ENCODE measurements around the gene TMEM242.
"Not testable (repeated sequence)": the region's sequence is repeated elsewhere in the genome, so short reads cannot be mapped to it uniquely, and the experiment has no call there.

Gene TMEM242

GRCh38 chr6:157323255-157323965 is at the start of gene TMEM242:
TSS of gene TMEM242 (minus strand) at chr6:157323519. CDS start at chr6:157323499, 20 bp downstream.
- no peak for DNase-seq

DNA sequence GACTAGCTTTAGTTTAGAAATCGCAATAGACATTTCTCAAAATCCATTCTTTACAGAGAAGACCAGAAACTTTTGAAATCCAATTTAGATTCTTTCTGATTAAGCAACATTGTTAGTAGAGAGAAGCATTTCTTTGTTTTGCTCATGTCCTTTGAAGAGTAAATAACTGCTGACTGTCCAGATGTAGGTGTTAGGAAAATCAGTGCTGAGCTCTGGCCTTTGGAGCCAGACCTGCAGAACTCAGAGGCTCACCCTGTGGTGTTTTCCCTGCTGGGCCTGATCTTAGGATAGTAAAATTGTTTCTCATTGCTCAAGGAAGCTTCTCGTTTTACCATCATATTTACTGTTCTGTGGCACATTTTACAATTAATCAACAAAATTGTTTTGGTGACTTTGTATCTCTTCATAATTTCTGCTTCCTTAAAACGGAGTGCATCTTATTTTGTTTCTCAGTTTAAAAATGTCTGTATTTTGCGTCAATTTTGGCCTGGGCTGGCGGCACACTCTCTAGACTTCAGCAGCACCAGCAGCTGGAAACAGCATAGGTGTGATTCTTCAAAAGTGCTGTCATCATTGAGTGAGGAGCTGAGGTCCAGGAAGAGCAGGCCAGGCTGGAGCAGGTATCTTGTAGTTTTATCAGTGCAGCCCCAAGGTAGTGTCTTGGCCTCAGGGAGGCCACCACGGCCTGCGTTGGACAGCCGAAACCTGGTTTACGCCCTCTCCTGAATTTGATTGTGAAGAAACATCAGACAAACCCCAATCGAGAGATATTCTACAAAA is 49.4 kb upstream of the TMEM242 start:
- DNase-seq = no peak

- DNase-seq = no peak
These were observed 47.4 kb upstream of the TMEM242 start for GRCh38 chr6:157370755-157371154.

- no peak for DNase-seq
These were observed 45.2 kb upstream of the TMEM242 start for GRCh38 chr6:157368359-157369049.

DNA sequence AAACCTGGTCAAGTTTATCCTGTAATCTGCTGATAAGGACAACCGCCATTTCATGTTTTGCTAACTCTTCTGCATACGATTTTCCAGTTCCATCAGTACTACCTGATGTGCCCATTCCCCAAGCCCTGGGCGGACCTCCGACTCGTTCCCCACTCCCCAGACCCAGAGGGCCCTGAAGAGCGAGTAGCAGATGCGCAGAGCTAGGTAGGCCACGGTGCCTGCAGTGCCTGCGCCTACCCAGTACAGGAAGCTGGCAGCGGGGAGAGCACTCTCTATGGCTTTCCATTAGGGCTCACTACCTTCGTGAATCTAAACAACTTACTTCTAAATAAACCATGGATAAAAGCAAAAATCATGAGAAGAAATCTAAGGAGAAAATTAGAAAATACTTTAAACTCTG is 43.3 kb upstream of the TMEM242 start:
- DNase-seq = no peak

DNA sequence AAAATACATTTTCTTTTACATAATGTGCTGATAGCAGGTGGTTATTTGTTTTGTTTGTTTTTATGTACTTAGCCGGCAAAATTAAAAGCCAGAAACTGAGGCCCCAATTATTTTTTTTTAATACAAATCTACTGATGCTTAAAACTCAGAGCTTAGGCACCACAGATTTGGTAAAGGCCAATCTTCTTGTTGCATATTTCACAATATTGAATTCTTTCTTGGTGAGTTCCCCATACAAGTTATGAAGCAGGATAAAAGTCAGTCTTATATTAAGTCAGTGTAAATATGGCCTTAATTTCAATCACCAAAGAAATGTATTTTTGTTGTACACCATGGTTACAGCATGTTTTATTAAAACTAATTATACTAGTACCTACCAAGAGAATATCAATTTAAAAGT is 41.4 kb upstream of the TMEM242 start:
- no peak for DNase-seq

GRCh38 chr6:157361886-157362285 is 38.6 kb upstream of the TMEM242 start:
- DNase-seq = no peak

DNA sequence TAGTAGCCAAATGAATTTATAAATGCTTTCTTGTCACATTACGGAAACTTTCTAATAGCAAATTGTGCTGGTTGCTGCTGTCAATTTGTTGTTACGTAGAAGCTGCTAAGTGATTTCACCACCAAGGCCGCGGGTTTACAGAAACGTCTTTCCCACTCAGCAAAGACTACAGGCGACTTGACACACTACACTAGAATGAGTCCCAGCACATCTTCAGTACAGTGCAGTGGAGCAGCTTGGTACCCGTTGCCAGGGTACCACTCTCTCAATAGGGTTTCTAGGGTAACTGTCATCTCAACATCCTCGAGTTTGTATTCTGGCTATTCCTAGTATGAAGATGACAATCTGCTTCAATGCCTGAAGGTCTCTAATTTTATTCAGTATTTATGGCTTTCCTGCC is 35.0 kb upstream of the TMEM242 start:
- no peak for DNase-seq

DNA sequence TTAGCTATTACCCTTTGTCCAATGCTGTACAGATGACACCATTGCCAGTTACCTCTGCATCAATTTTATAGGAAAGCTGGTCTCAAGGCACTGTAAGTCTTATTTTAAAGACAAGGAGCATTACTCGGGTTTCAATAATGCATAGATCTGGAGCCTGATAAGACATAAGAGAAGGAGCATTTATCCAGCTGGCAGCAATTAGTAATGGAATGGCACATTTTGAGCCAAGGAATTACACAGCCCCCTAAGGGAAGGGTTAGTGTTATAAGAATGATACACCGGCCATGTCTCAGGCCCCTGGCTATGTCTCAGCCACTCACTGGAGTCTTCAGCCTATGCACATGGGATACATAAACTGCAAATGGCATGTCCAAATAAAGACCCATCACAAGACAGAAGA is 23.1 kb upstream of the TMEM242 start:
- no peak for DNase-seq

- no peak for DNase-seq
These were observed 20.4 kb upstream of the TMEM242 start for GRCh38 chr6:157343732-157344131.

- DNase-seq = no peak
These were observed 16.1 kb upstream of the TMEM242 start for GRCh38 chr6:157339432-157339831.

DNA sequence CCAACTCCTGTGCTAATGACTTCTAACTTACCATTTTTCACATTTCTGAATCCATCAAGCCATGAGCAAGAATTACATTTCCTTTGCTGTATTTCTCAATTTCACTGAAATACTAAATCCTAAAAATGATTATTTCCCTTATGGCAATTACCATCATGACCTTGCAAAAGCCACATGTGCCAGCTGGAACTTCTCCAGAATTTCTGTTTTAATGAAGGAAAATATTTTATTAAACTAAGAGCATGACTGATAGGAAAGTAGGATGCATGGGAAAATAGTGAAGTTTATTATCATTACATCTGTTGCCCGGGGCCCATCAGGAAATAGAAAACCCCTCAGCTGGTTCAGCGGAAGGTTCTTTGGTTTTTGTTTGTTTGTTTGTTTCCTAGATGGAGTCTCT is 14.4 kb upstream of the TMEM242 start:
- DNase-seq = no peak

DNA sequence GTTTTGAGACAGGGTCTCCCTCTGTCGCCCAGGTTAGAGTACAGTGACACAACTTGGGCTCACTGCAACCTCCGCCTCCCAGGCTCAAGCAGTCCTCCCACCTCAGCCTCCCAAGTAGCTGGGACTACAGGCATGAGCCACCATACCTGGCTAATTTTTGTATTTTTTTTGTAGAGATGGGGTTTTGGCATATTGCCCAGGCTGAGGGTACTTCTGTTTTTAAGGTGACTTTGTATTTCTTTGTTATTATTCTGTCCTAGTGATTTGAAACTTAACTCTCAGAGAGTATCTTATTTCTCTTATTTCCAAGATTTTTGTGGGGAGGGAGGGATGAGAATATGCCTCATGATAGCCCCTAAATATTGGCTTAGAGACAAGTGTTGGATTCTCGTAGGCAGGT is 14.0 kb upstream of the TMEM242 start:
- DNase-seq = not testable (repeated sequence)

DNA sequence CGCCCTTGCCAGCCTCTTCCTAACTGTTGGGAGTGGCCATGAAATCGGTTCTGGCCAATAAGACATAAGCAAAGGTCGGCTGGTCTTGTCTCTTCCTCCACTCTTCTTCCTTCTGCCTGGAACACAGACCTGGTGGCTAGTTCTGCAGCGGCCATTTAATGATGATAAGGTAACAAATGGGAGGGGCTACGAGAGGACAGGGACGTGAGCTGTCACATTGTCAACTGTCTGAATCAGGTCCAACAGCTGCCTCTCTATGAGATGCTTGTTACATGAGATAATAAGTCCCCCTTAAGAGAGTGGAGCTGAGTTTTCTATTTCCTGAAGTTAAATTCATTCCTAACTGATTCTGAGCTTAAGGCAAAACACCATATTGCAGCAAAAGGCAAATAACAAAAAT is 12.5 kb upstream of the TMEM242 start:
- no peak for DNase-seq

DNA sequence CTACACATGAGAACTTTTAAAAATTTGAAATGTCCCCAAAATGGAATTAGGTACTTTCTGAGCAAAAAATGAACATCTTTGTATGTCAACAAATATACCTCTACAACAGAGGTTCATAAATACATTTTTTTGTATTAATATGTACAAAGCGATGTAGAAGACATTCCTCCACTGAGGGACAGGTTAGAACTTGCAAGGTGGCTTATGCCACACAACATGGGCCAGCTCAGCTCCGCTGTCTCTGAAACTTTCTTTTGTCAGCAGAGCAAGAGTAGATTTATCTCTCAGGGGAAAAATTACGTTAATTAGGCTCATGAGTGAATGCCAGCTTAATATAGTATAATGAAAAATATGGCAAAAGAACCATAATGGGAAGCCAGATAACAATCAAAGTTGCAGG is 10.6 kb upstream of the TMEM242 start:
- DNase-seq = no peak

- no peak for DNase-seq
These were observed 10.2 kb upstream of the TMEM242 start for GRCh38 chr6:157333537-157333936.

DNA sequence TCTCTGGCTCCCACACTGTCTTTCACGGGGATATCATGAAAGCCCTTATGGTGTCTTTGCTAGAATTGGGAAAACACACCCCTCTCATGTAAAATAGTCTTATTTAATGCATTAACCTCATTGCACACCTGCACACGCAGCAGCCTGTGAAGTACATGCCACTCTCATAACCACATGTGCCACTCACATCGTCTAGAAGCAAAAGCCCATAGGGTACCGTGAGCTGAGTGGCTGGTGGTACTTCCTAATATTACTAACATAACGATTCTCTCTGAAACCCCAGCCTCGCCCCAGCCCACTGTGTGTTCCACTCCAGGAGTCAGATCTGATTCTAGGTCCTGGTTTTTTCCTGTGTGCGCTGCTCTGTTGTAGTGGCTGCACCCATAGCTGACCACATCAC is 9.5 kb upstream of the TMEM242 start:
- no peak for DNase-seq

DNA sequence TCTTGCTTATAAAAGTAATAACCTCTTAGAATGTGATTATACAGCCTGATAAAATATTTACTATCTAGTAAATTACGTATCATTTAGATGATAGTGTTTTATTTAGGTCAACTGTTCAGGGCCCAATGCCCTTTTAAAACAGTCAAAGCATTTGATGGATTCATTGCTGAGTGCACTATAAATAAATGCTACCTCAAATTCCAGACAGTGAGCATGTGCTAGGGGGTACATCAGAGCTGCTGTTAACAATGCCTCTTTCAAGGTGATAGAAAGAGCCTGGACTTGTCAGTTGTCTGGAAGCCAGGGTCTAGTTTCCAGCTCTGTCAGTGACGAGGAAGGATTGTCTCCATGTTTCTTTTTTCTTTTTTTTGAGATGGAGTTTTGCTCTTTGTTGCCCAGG is 7.5 kb upstream of the TMEM242 start:
- no peak for DNase-seq

GRCh38 chr6:157329829-157330228 is 6.5 kb upstream of the TMEM242 start:
- DNase-seq = no peak

DNA sequence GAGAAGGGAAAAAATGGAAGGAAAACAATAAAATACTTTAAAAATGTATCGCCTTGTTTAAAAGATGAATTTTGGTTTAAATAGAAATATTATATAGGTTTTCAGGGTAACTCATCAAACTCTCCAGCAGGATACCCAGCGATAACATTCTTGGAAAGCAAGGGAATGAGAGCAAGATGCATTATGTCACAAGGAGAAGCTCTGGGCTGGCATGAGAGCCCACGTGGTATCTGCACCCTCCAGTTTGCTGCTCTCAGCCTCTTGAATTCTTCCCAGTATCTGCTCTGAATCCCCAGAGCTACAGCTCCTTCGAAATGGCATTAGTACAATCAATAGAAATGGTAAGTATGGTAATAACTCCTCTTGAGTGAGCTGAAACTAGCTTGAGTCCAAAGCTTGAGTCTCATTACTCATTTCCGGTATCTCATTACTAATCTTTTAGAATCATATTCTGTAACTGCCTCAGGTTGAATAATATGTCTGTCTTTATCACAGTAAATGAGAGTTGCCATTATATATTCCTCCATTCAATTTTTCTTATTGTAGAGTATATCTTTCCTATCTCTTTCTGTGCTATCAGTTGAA is 4.9 kb upstream of the TMEM242 start:
- DNase-seq = no peak

DNA sequence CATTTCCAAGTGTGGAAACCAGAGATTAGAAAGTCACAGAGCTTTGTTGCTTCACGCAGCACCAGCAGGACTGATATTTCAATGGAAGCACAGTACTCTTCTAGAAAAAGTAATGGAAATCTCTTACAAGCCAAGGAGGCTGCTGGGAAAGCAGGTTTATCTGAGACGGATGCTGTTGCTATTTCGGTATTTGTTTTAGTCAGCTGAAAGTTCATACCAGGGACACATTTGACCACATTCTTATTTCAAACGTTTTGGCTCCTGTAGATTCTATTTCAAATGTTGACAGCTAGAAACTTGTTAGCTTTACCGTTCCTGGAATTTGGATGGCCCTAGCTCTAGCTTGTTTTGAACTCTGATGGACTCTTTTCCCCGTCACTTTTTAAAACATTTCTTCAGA is 3.7 kb upstream of the TMEM242 start:
- no peak for DNase-seq

DNA sequence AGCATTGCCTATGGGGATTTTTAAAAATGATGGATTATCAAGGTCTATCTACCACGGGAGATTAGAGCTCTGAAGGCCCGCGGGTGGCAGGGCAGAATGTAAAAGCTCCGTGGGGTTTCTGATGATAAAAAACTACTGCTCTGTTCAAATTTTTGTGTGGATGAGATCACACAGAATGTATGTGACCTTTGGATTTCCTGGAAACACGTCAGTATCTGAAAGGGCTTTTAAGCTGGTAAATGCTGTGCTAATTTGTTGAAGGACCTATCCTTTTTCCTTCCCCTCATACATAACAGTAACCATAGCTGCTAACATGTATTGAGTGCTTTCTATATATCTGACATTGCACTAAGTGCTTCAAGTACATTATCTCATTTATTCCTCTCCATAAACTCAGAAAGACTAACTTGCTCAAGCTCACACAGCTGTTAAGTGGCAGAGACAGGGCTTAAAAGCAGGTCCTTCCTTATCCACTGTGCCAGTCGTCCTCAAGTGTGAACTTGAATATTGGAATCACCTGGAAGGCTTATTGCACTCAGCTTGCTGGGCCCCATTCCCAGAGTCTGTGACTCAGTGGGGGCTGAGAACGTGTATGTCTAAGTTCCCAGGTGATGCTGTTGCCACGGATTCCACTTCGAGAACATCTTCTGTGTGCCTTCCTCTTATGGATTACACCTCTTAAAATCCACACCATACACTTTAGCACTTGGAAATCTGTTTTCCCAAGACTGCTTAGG is 1.9 kb upstream of the TMEM242 start:
- no peak for DNase-seq

DNA sequence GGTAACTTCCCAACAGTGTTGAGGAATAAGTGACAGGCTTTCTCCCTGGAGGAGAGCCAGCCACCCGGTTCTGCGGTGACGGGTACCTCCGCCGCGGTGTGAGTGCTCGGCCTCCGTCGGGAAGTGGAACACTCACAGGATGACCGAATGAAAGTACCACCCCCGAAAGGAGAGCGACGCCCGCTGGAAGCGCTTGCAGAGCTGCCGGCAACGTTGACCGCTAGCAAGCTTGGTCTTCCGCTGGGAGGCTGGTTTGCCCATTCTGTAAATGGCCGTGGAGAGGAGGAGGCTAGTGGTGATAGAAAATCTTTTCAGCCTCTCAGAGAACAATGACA is 614 bp upstream of the TMEM242 start:
- no peak for DNase-seq

Data from NCI-H446 treated with DMSO at 0.1 percent for 48 hours (cell line).